AG20443 (cell line): ENCODE measurements around the gene COP1.
"Not testable (repeated sequence)": the region's sequence is repeated elsewhere in the genome, so short reads cannot be mapped to it uniquely, and the experiment has no call there.

Experiments used
- DNase-seq: peaks from one replicate; pipeline ENCODE4 v3.0.0; 2012; ENCODE audit warnings: low spot score, mixed read lengths

Gene COP1

DNA sequence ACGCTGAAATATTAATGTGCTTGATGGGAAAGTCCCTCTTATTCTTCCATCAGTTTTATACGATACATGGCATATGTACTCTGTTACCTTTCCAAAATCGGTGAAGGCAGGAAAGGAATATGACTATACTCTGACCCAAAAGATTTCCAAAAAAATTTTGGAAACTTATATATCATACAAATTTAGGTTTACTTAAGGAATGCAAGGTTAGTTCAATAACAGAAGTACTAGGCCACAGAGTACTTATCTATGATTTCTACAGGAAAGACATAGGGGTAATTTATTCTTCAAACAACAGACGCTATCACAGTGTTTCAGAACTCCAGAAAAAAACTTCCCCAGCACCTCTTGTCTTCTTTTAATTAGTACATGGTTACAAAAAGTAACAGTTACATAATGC lies 84.8 kb downstream of the COP1 start:
- no peak for DNase-seq

DNA sequence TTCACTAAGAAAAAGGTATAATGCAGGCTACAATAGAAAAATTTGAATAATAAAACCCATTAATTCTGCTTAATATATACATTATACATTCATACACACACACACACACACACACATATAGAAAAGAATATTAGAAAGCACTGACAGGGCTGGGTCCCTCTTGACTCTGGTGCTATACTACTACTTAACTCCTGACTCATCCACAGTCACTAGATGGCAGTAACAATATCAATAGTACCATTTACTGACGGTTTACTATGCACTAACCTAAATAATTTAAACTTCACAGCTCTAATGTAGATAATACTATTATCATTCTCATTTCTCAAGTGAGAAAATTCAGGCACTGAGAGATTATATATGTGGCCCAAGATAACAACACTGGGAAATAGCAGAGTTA lies 87.5 kb downstream of the COP1 start:
- DNase-seq, result peak; percentile 12

DNA sequence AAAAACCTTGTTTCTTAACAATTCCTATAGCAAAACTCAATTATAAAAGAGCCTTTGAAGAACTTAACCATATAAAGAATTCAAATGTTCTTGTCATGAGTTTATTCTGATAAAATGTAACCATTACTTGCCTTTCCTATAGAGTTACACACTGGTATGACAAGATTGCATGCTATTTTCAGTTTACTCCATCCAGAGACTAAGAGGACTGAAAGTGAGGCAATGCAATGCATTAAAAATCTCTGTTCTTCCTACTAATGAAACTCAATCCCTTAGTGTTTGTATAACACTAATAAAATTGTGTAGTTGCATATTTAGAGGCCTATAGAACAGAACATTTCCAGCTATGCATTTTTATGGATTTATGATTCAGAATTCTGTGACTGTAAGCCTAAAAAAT lies 88.1 kb downstream of the COP1 start:
- DNase-seq, result no peak

DNA sequence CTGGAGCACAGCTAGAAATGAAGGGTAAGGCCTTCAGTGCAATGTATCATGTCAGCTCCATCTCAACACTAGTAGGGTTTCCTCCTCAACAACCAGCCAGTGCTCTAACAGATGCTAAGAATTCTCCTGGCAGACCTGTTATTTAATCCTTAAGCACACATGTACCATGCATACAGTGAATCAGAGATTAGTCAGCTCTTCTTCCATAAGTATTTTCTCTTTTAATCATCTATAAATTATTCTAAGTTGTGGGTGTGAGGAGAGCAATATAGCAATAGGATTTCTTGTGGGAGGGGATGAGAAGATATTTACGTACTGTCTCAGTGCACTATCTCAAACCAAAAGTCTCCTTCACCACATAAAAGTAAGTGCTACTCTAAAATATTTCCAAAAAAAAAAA lies 95.3 kb downstream of the COP1 start:
- DNase-seq, result no peak

DNA sequence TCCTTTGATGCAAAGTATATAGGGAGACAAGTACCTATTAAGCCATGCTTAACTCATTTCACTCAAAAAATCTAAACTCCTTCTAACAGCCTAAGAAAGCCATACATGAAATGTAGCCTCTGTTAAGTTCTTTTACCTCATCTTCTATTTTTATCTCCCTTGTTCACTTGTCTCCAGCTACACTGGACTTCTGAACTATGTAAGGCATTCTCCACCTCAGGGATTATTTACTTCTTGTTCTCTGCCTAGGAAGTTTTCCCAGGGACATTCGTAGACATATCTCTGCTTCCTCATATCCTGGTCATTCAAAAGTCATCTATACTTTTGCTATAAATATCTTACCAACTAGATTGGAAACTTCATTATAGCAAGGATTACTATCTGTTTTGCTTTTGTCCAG lies 96.9 kb downstream of the COP1 start:
- no peak for DNase-seq

DNA sequence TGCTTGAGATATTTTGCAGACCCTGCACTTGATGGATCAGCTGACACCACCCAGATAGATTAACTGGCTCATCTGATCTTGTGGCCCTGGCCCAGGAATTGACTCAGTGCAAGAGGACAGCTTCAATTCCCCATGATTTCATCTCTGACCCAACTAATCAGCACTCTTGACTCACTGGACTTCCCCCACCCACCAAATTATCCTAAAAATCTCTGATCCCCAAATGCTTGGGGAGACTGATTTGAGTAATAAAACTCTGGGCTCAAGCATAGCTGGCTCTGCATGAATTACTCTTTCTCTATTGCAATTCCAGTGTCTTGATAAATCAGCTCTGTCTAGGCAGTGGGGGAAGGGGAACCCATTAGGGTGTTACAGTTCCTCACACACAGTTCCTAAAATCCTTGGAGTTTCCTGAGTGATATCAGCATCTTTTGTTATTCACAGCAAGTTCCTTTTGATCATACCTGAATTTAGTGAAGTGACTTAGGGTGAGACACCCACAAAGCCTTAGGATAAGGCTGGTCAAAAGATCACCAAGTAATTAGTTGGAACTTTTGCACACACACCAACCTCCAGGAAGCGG lies 104.2 kb downstream of the COP1 start:
- DNase-seq, result no peak

DNA sequence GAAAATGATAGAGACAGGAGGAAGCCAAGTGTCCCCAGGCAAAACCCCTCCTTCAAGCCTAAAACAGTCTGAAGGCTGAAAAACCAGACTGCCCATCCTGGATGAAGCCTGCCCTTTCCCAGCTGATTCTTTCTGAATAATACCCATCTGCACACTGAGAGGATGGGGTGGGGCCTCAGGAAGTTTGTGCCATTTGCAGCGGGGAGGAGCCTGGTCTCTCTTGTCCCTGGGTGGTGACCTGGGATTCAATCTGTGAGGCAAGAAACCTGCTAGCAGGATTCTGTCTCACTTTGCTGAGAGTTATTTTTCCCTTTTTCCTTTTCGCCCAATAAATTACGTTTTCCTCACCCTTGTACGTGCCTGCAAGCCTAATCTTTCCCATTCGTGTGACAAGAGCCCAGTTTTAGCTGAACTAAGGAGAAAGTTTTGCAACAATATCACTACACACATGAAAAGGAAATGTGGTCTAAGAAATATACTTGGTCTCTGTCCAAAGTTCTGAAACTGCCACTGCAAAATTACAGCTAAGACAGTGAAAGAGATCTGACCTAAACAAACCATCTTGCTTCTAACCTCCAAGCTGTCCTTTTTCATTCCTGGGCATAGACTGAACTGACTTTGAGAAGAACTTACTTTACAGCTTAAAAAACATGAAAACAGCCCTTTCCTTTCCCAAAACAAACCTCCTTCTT lies 105.0 kb downstream of the COP1 start:
- DNase-seq, result peak; percentile 22

DNA sequence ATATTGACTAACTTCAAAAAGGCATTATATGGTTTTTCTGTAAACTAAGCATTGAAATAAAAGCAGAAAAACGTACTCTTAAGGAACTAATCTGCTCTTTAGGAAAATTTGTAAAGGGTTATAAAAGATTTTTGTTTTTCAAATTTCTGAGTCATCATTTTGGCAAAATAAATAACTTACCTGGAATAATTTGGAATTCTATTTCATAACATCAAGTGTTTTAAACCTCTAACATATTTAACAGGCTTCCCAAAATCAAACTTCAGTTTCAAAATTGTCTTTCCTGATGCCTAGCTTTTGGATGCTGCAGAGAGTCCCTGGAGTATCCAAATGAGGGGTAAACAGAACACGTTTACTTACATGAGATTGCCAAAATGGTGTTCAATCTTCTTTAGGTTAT lies 108.5 kb downstream of the COP1 start:
- no peak for DNase-seq

DNA sequence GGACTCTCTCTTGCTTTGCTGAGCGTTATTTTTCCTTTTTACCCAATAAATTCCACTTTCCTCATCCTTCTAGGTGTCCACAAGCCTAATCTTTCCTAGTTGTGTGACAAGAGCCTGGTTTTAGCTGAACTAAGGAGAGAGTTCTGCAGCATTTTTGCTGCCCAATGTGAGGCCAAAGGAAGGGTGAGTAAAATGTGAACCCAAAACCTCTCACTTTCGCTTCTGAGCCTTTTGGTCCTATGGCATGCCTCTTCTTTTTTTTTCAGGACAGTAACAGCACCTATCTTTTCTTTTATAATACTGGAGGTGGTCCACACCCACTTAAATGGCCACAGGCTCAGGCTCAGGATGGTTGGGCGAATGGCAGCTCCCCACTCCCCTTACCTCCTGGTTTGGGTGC lies 111.1 kb downstream of the COP1 start:
- DNase-seq, result no peak

DNA sequence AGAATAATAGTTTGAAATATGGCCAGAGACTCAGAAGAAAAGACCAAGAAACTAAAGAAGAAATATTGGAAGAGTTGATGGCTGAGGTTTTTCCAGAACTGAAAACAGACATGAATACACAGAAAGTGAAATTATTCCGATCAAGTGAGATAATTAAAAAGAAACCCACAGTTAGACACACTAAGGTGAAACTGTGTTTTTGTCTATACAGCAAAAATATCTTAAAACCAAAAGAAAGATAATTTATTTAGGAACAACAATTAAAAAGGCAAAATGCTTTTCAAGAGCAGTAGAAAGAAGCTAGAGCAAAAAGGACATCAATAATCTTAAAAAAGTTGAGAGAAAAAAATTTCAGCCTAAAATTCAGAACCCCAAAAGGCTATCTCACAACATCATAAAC lies 116.3 kb downstream of the COP1 start:
- DNase-seq, result no peak

DNA sequence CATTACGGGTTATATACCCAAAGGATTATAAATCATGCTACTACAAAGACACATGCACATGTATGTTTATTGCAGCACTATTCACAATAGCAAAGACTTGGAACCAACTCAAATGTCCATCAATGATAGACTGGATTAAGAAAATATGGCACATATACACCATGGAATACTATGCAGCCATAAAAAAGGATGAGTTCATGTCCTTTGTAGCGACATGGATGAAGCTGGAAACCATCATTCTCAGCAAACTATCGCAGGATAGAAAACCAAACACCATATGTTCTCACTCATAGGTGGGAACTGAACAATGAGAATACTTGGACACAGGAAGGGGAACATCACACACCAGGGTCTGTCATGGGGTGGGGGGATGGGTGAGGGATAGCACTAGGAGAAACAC lies 119.3 kb downstream of the COP1 start:
- DNase-seq, result not testable (repeated sequence)

DNA sequence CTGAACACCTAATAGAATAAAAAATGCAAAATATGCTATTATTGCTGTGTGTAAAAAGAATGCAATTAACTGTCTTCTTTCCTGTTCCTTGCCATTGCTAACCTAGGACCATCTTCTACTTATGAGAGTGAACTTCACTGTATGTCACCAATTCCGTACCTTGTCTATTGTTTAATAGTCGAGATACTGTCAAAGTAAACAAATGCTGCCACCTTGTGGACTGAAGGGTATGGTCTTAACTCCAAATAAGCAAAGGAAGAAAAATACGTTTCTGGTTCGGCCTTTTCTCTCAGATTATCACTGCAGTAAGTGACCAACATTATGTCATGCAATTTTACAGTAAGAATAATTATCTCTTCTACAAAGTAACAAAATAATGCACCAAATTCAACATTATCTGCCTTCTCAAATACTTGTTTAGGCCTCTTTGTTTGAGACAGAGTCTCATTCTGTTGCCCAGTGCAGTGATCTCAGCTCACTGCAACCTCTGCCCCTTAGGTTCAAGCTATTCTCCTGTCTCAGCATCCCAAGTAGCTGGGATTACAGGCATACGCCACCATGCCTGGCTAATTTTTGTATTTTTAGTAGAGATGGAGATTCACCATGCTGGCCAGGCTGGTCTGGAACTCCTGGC lies 133.4 kb downstream of the COP1 start:
- DNase-seq, result peak; percentile 53

DNA sequence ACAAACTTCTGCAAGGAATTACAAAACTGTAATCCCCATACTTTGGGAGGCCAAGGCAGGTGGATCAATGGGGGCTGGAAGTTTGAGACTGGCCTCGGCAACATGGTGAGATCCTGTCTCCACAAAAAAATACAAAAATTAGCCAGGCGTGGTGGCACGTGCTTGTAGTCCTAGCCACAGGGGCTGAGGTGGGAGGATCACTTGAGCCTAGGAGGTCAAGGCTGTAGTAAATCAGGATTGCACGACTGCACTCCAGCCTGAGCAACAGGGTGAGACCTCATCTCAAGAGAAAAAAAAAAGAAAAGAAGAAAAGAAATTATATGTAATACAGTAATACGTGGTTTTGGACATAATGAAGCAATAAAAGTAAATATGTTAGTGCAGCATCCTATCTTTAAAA lies 138.2 kb downstream of the COP1 start:
- DNase-seq, result no peak

DNA sequence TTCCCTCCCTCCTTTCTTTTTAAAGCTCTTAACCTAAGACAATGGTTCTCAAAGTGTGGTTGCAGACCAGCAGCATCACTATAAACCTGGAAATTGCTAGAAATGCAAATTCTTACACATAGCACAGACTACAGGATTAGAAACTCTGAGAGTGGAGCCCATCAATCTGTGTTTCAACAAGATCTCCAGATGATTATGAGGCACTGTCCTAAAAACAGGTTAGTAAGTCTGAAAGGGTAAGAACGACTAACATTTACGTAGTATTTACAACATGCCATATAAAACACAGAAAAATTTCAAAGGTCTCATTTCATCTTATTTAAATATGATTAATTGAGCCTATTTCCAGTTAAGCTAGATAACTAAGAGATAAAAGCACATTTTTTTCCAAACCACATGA lies 138.8 kb downstream of the COP1 start:
- no peak for DNase-seq

DNA sequence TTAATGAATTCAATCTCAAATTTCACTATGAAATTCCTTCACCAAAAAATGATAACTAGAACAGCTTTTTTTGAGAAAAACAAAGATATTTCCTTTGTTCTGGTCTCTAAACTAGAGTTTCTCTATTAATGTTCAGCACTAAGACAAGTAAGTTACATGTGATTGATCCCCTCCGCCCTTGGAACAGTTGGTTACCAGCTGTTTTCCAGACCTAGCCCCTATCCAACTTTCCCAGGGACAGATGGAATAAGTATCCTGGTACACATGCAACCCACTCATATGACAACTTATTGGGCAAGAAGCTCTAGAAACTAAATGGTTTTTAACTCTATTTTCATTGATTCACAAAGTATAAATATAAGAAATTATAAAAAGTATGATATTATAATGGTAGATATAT lies 140.4 kb downstream of the COP1 start:
- DNase-seq, result no peak

DNA sequence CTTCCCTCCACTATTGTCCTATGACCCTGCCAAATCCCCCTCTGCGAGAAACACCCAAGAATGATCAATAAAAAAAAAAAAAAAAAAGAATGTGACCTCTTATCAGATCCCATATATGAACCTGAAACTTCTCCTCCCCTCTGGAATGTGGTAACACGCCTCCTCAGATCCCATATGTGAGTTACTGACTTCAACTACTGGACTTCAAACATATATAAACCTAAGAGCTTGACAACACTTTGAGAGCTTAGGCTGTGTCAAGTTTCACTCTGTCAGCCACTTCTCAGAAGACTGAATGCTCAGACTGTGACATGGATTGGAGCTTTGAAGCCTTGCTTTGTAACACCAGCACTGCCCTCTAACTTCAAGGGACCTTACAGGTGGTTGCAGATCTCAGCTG lies 148.4 kb downstream of the COP1 start:
- DNase-seq, result no peak

DNA sequence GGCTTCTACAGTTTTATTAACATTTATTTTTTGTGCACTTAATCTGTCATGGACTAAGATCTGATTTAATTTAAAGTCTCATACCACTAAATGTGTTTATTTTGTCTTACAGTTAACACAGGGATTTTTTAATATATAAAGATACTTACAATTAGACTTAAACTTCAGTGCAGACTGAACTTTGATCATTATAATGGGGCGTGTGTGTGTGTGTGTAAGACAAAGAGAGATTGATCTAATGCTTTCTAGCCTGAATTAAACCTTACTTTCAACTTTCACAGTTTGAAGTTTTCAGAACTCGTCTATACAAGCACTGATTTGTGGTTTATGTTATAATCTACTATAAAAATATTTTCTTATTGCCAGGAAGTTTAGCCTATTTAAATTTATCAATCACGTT lies 150.8 kb downstream of the COP1 start:
- no peak for DNase-seq

DNA sequence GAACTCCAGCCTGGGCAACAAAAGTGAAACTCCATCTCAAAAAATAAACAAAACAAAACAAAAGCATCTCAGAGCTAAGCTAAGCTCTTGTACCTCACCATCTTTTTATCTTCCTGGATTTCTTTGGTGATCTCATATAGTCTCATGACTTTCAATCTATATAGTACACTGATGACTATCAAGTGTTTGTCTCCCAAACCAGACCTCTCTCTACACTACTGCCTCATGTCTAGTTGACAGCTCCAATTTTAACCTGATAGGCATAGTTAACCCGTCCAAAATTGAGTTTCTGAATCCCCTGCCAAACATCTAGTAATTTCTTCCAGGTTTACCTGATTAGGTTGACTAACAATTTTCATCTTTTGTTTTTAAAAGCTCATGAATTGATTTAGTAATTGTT lies 151.7 kb downstream of the COP1 start:
- no peak for DNase-seq

DNA sequence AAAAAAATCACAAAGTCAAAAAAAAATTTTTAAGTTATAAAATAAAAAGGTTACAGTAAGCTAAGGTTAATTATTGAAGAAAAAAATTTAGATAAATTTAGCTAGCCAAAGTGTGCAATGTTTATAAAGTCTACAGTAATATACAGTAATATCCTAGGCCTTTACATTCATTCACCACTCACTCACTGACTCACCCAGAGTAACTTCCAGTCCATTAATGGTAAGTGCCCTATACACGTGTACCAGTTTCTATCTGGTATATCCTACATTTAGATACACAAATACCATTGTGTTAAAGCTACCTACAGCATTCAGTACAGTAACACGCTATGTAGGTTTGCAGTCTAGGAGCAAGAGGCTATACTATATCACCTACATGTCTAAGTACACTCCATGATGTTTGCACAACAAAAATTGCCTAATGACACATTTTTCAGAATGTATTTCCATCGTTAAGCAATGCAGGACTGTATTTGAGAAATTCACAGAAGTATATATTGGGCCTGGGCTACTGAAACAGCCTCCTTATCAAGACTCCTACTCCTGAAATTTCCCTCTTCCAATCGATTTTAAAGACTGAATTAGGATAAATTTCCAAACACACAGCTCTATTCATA lies 155.1 kb downstream of the COP1 start:
- no peak for DNase-seq

DNA sequence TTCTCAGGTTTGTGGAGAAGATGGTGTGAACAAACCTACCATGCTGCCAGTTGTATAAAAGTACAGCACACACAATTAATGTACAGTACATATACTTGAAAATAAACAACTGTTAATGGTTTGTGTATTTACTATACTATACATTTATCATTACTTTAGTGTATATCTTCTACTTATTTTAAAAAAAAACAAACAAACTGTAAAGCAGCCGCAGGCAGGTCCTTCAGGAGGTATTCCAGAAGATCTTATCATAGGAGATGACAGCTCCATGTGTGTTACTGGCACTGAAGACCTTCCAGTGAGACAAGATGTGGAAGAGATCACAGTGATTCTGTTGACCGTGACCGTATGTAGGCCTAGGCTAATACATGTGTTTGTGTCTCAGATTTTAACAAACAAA lies 155.7 kb downstream of the COP1 start:
- DNase-seq, result no peak

DNA sequence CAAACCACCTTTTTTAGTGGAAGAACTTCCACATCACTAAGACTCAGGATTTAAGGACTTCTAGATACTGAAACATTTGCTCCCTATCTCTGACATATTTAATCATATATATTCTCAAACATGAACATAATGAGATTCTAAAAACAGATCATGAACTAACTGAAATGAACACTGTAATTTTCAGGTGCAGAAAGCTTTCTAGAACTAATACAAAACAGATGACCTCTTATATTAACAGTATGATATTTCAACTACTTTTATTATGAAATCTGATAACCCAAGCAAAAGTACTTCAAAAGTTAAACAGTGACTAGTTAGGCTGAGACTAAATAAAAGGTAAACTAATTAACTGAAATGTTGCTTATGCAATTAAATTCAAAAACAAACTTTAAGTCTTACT lies 157.5 kb downstream of the COP1 start:
- DNase-seq, result no peak

DNA sequence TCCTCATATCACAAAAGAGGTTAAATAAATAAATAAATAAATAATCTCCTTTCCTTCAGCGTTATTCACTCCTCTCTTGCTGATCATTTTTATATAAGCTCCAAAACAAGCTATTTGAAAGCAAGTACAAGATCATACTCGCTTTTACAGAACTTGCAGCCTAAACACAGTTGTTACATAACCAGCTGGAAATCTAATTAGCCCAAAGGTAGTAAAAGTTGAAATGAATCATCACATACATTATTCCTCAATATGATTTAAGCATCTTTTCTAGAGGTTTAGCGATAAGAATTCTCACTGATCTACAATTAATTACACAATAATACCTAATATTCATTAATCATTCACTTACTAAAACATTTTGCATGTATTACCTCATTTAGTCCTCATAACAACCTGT lies 160.2 kb downstream of the COP1 start:
- no peak for DNase-seq

DNA sequence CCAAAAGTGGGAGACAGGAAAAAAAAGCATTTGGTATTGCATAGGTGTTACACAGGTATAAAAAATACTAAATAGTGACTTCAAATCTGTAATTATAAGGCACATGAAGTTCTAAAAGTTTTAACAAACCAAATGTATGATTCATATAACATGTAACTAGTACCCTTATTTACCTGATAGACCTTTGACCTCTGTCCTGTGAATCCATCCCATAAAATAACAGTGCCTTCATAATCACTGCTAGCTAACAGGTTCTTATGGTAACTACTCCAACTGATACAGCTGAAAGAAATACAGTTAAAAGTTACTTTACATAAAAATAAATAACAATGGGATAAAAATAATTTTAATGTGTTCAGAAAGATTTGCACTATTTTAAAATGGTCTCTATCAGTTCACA lies 163.5 kb downstream of the COP1 start:
- no peak for DNase-seq
